Lower leg skin (tissue), 3 donors: ENCODE data around the gene RNF149.

Experiments used
- CTCF ChIP-seq, 3 donors: fragments of 450-650 bp; IDR thresholded peaks; one replicate each; pipeline ENCODE4 v1.5.1; 2016; ENCODE audit warnings: antibody characterized with exemption in 3 of 3, mild to moderate bottlenecking in 3 of 3, moderate library complexity in 2 of 3
- POLR2A ChIP-seq, 2 donors: fragments of 450-650 bp; IDR thresholded peaks; one replicate each; pipeline ENCODE4 v1.6.1; 2016 to 2017; ENCODE audit warnings: antibody characterized with exemption in 2 of 2, mild to moderate bottlenecking in 1 of 2, moderate library complexity in 1 of 2

DNA sequence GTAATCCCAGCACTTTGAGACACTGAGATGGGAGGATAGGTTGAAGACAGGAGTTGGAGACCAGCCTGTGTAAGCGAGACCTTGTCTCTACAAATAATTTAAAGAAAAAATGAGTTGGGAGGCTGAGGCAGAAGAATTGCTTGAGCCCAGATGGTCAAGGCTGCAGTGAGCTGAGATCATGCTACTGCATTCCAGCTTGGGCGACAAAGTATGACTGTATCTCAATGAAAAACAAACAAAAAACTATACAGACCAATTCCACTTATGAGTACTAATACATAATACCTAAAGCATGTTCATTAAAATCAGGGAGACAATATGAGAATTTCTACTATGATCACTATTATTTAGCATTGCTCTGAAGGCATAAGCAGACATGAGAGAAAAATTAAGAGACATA is 12.6 kb downstream of the RNF149 start:
- TF ChIP-seq CTCF (IDR thresholded peaks at IDR 0.05) (no peak), POLR2A (IDR thresholded peaks at IDR 0.05) (no peak)
